Measurements from ENCODE around the gene SURF2.

GRCh38 chr9:133351908-133352634, 4.3 kb upstream of the SURF2 start:
- TF ChIP-seq, protein P1, sequence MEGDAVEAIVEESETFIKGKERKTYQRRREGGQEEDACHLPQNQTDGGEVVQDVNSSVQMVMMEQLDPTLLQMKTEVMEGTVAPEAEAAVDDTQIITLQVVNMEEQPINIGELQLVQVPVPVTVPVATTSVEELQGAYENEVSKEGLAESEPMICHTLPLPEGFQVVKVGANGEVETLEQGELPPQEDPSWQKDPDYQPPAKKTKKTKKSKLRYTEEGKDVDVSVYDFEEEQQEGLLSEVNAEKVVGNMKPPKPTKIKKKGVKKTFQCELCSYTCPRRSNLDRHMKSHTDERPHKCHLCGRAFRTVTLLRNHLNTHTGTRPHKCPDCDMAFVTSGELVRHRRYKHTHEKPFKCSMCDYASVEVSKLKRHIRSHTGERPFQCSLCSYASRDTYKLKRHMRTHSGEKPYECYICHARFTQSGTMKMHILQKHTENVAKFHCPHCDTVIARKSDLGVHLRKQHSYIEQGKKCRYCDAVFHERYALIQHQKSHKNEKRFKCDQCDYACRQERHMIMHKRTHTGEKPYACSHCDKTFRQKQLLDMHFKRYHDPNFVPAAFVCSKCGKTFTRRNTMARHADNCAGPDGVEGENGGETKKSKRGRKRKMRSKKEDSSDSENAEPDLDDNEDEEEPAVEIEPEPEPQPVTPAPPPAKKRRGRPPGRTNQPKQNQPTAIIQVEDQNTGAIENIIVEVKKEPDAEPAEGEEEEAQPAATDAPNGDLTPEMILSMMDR (conservative IDR thresholded peaks at IDR 0.05; ENCODE audit: low read depth in 2 of 2) = peak; percentile 73 to 75
- TF ChIP-seq EZH2 (IDR thresholded peaks at IDR 0.05; ENCODE audit: low read depth, unreplicated experiment) (no peak), CREB1 (CRISPR knock-in tag; IDR thresholded peaks at IDR 0.05; ENCODE audit: low read depth) (0 out of 2 replicates have a peak, but pooled peaks have one; percentile 33), POLR2AphosphoS5 (IDR thresholded peaks at IDR 0.05; ENCODE audit: low read depth) (peak; percentile 72), EZH2phosphoT487 (IDR thresholded peaks at IDR 0.05; ENCODE audit: unreplicated experiment) (no peak), ZNF462 (CRISPR knock-in tag; IDR thresholded peaks at IDR 0.05) (no peak), REST (IDR thresholded peaks at IDR 0.05; ENCODE audit: unreplicated experiment) (no peak), ETS1 (IDR thresholded peaks at IDR 0.05) (no peak), STAT1 (IDR thresholded peaks at IDR 0.05; ENCODE audit: unreplicated experiment) (no peak), ZNF331 (CRISPR knock-in tag; IDR thresholded peaks at IDR 0.05; ENCODE audit: low read depth) (no peak), ZNF114 (CRISPR knock-in tag; IDR thresholded peaks at IDR 0.05) (no peak), JUNB (IDR thresholded peaks at IDR 0.05; ENCODE audit: unreplicated experiment) (no peak)
